ENCODE data around the gene ZBTB18. TPM values are rescaled to one million over a fixed set of nuclear protein-coding genes. Genes with fewer than 3 reads are reported as not detected.

ZBTB18 gene
- total and polyA plus RNA-seq, 10 donors: 17.2 to 43.0 (median 32.8) TPM

GRCh38 chr1:244006381-244006901, 44.6 kb upstream of the ZBTB18 start:
- H3K27ac ChIP-seq: no peak overlapping the region
- DNase-seq: no peak
- H3K9me3 ChIP-seq: no peaks in the 10 kb centered on the region
- H3K4me1 ChIP-seq: peaks cover 0 to 8% (median 0%) of the 10 kb centered on the region in 6 donors
- intact Hi-C loops (cut with DNase I; ENCODE audit: low total_unique reads): no loop called here
- TF ChIP-seq POLR2AphosphoS5 (IDR thresholded peaks at IDR 0.05) (no peak), CTCF (IDR thresholded peaks at IDR 0.05 in 8 of 11, conservative IDR thresholded peaks at IDR 0.05 in 3 of 11) (no peak), POLR2A (IDR thresholded peaks at IDR 0.05) (no peak)
- no peaks in the 10 kb centered on the region for H3K36me3 ChIP-seq
- no peak overlapping the region for H3K4me3 ChIP-seq
- no peaks in the 10 kb centered on the region for H3K27me3 ChIP-seq (replicated peaks in 1 of 7)
- 59 to 65% (median 62%) methylated on average over 3 of the region's 3 CpGs for WGBS, 5 donors

GRCh38 chr1:244006961-244007360, 44.1 kb upstream of the ZBTB18 start:
- DNase-seq: no peak
- Histone ChIP-seq H3K4me1 (peaks cover 0 to 8% (median 0%) of the 10 kb centered on the region in 6 donors), H3K27ac (no peak overlapping the region), H3K27me3 (replicated peaks in 1 of 7) (no peaks in the 10 kb centered on the region), H3K4me3 (no peak overlapping the region), H3K9me3 (no peaks in the 10 kb centered on the region), H3K36me3 (no peaks in the 10 kb centered on the region)
- intact Hi-C loops (cut with DNase I; ENCODE audit: low total_unique reads): no loop called here
- WGBS, 5 donors: 90 to 97% (median 92%) methylated on average over 5 of the region's 5 CpGs
- TF ChIP-seq POLR2AphosphoS5 (IDR thresholded peaks at IDR 0.05) (no peak), POLR2A (IDR thresholded peaks at IDR 0.05) (no peak), CTCF (IDR thresholded peaks at IDR 0.05 in 8 of 11, conservative IDR thresholded peaks at IDR 0.05 in 3 of 11) (no peak)

GRCh38 chr1:244010191-244010590, 40.9 kb upstream of the ZBTB18 start:
- H3K9me3 ChIP-seq: no peaks in the 10 kb centered on the region
- H3K4me3 ChIP-seq: no peak overlapping the region
- DNase-seq: no peak
- intact Hi-C loops (cut with DNase I; ENCODE audit: low total_unique reads): no loop called here
- 65 to 82% (median 76%) methylated on average over 6 of the region's 6 CpGs for WGBS, 5 donors
- no peaks in the 10 kb centered on the region for H3K36me3 ChIP-seq
- TF ChIP-seq POLR2AphosphoS5 (IDR thresholded peaks at IDR 0.05) (no peak), CTCF (IDR thresholded peaks at IDR 0.05 in 8 of 11, conservative IDR thresholded peaks at IDR 0.05 in 3 of 11) (no peak), POLR2A (IDR thresholded peaks at IDR 0.05) (no peak)
- no peaks in the 10 kb centered on the region for H3K27me3 ChIP-seq (replicated peaks in 1 of 7)
- no peak overlapping the region for H3K27ac ChIP-seq
- H3K4me1 ChIP-seq: no peaks in the 10 kb centered on the region

GRCh38 chr1:244010703-244011123, 40.4 kb upstream of the ZBTB18 start:
- TF ChIP-seq POLR2A (IDR thresholded peaks at IDR 0.05): no peak
- TF ChIP-seq POLR2AphosphoS5 (IDR thresholded peaks at IDR 0.05): no peak
- TF ChIP-seq CTCF (IDR thresholded peaks at IDR 0.05 in 8 of 11, conservative IDR thresholded peaks at IDR 0.05 in 3 of 11): no peak
- intact Hi-C loops (cut with DNase I; ENCODE audit: low total_unique reads): no loop called here
- DNase-seq: no peak
- no peaks in the 10 kb centered on the region for H3K36me3 ChIP-seq
- H3K27me3 ChIP-seq (replicated peaks in 1 of 7): no peaks in the 10 kb centered on the region
- H3K9me3 ChIP-seq: no peaks in the 10 kb centered on the region
- no peak overlapping the region for H3K27ac ChIP-seq
- no peaks in the 10 kb centered on the region for H3K4me1 ChIP-seq
- WGBS, 5 donors: 21 to 39% (median 29%) methylated on average over 2 of the region's 2 CpGs
- H3K4me3 ChIP-seq: no peak overlapping the region

Measured in spleen (tissue), 11 donors.